Thymus (tissue), 11 donors: ENCODE measurements around the gene KRTAP5-3. TPM values are rescaled to one million over a fixed set of nuclear protein-coding genes. Genes with fewer than 3 reads are reported as not detected.

Experiments used
- DNase-seq, 9 donors: peaks; one replicate each; pipeline ENCODE4 v3.0.0-alpha.2; 2013; ENCODE audit warnings: low spot score in 9 of 9, low read depth in 6 of 9, missing footprints in 1 of 9
- H3K27ac ChIP-seq, 2 donors: one replicate each; pipeline ENCODE4 v1.5.1; 2013; ENCODE audit warnings: control low read depth in 1 of 2, low read depth in 1 of 2, low read length in 1 of 2, mild to moderate bottlenecking in 1 of 2, moderate library complexity in 1 of 2
- H3K27me3 ChIP-seq, 2 donors: one replicate each; pipeline ENCODE4 v1.5.1; 2013; ENCODE audit warnings: low read length in 1 of 2; ENCODE audit not compliant: control insufficient read depth in 2 of 2, insufficient read depth in 1 of 2
- H3K36me3 ChIP-seq, 2 donors: one replicate each; pipeline ENCODE4 v1.5.1; 2013; ENCODE audit warnings: low read length in 1 of 2, mild to moderate bottlenecking in 1 of 2, moderate library complexity in 1 of 2; ENCODE audit not compliant: control insufficient read depth in 2 of 2, insufficient read depth in 2 of 2
- H3K4me1 ChIP-seq, 2 donors: one replicate each; pipeline ENCODE4 v1.5.1; 2013; ENCODE audit warnings: low read length in 2 of 2; ENCODE audit not compliant: control insufficient read depth in 2 of 2, insufficient read depth in 2 of 2
- H3K4me3 ChIP-seq, 2 donors: one replicate each; pipeline ENCODE4 v1.5.1; 2013; ENCODE audit warnings: low read length in 2 of 2, control low read depth in 1 of 2, mild to moderate bottlenecking in 1 of 2
- H3K9me3 ChIP-seq, 2 donors: one replicate each; pipeline ENCODE4 v1.5.1; 2013; ENCODE audit warnings: low read length in 1 of 2, mild to moderate bottlenecking in 1 of 2; ENCODE audit not compliant: control insufficient read depth in 2 of 2, insufficient read depth in 1 of 2
- WGBS: extraction: QIAGEN DNeasy Blood & Tissue Kit; methylation state at CpG from one replicate; pipeline ENCODE4 v1.1.7; 2013; 5-methylcytosine and 5-hydroxymethylcytosine counted together
- polyA plus RNA-seq: library from polyadenylated mRNA; stranded (reverse); fragments of 200-250 nt; gene quantifications from one replicate; pipeline ENCODE4 v1.2.3, GENCODE V29; 2013
- total RNA-seq: library from RNA; stranded (reverse); fragments of 120-200 nt; gene quantifications from one replicate; pipeline ENCODE4 v1.2.4, GENCODE V29; 2013
- donor health status: healthy.

The KRTAP5-3 gene
- total and polyA plus RNA-seq, 2 donors, result 0.02 TPM; not detected in 1

DNA sequence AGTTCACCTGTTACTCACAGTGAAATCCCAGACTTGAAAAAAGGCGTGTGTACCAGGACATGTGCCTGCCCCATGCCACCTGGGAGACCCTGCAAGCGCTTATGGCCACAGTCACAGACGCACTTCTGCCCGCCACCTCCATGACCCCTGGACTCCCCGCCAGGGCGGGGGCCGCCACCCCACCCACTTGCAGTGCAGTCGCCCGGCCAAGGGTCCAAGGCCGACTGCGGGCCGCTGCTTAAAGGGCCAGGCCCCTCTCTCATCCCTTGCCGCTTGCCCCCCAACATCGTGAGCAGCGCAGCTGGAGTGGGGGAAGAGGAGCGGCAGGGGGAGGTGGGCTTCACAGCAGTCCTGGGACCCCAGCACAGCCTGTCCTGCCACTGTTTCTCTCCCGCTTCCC is 47.0 kb downstream of the KRTAP5-3 start:
- Histone ChIP-seq H3K4me1 (no peaks in the 10 kb centered on the region), H3K27ac (no peak overlapping the region), H3K36me3 (no peaks in the 10 kb centered on the region), H3K27me3 (peaks cover 24 to 77% of the 10 kb centered on the region in 2 donors), H3K4me3 (no peak overlapping the region), H3K9me3 (no peaks in the 10 kb centered on the region)
- no peak for DNase-seq
- 97% methylated on average over 17 of the region's 17 CpGs for WGBS

DNA sequence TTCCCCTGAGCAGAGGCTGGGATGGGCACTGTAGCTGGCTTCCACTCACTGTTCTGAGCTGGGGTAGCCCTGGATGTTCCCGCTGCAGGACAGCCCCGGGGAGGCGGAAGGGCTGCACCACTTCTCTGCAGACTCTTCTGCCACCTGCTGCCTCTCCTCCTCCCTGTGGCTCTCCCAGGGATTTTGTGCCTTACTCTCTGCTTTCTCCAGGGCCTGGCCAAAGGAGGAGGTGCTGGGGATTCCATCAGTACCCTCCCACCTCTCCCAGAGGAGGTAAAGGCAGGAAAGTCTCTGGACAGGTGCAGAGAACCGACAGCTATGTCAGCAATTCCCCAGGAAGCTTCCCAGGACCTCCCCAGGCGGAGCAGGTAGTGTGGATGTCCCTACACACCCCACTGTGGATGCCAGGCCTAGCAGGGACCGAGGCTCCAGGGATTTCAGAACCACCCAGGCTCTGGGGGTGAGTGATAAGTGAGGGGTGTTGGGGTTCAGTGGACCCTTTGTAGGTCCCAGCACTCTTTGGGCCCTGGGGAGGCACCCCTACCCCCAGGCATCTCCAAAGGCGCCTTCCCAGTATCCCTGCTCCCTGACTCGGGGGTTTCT is 47.5 kb downstream of the KRTAP5-3 start:
- no peak for DNase-seq
- Histone ChIP-seq H3K27ac (no peak overlapping the region), H3K36me3 (no peaks in the 10 kb centered on the region), H3K4me1 (no peaks in the 10 kb centered on the region), H3K9me3 (no peaks in the 10 kb centered on the region), H3K27me3 (peaks cover 29 to 78% of the 10 kb centered on the region in 2 donors), H3K4me3 (no peak overlapping the region)
- WGBS, result 86% methylated on average over 8 of the region's 8 CpGs

DNA sequence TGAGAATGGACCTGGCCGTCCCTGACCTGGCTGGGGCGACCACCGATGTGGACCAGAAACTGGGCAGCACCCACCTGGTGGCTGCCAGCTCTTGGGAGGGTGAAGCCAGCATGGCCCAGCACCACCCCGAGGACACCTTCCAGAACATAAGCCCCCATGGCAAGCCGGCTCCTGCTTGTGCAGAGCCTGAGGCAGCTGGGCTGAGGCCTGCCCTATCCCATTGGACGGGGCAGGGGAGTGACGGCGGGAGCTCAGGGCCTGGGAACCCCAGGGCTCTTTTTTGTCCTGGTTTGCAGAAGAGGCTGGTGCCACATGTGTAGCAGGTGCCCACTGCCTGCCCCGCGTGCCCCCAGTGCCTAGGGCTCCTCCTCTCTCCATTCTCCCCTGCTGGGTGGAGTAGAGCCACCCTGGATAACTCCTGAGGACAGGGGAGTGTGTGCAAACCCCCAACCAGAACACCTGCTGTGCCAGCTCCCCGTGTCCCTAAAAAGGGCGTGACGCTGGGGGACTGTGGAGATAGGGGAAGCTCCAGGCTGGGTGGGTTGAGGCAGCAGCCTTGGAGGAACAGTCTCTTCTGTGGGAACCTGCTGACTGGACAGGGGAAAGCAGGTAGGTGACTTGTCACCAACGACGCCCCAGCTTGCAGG is 48.1 kb downstream of the KRTAP5-3 start:
- H3K27ac ChIP-seq, result no peak overlapping the region
- H3K9me3 ChIP-seq, result no peaks in the 10 kb centered on the region
- no peaks in the 10 kb centered on the region for H3K36me3 ChIP-seq
- 86% methylated on average over 15 of the region's 15 CpGs for WGBS
- no peak for DNase-seq
- peaks cover 35 to 78% of the 10 kb centered on the region in 2 donors for H3K27me3 ChIP-seq
- H3K4me3 ChIP-seq, result no peak overlapping the region
- H3K4me1 ChIP-seq, result no peaks in the 10 kb centered on the region

DNA sequence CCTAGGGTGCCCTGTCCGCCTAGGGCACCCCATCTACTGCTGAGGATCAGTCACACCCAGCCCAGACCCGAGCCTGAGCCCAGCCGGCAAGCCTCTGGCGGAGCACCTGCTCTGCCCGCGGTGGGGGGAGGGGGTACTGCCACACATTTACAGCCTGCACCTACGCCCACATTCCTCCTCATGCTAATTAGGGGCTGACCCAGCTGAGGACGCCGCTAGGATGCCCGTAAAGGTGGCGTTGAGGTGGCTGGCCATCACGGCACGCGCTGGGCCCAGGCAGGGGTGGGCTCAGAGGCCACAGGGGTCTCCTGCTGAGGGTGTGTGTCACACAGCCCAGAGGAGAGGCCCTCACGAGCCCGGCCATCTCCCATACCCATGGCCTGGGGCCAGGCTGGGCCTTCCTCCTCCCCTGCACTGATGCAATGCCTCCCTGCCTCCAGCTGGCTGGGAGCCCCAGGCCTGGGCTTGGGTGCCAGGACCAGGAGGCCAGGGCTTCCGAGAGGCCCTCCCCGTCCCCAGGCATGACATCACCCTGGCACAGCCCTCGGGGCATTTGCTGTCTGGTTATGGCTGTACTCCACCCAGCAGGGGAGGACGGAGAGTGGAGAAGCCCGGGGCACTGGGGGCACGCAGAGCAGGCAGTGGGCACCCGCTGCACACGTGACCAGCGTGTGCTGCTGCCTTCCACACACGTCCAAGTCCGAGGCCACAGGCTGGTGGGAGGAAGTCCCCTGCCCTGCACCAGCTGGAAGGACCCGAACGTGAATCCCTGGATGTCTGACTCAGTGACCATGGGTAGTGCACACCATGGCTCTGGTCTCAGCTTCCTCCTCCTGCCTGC is 48.9 kb downstream of the KRTAP5-3 start:
- Histone ChIP-seq H3K4me1 (no peaks in the 10 kb centered on the region), H3K9me3 (no peaks in the 10 kb centered on the region), H3K27ac (no peak overlapping the region), H3K4me3 (no peak overlapping the region), H3K27me3 (peaks cover 38 to 78% of the 10 kb centered on the region in 2 donors), H3K36me3 (no peaks in the 10 kb centered on the region)
- DNase-seq, result no peak
- WGBS, result 66% methylated on average over 29 of the region's 29 CpGs

DNA sequence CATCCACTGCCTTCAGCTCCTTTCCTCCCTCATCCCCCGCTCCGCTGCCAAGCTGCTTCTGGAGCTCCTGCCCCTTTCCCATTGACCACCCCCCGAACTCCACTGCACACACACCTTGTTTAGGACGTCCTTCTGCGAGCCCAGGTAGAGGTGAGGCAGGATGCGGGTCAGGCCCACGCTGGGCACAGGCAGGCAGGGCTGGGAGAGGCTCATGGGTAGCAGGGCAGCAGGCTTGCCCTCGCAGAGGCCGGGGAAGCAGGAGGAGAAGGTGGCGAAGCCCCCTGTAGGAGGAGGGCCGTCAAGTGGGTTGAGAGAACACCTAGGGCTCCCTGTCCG is 49.5 kb downstream of the KRTAP5-3 start:
- DNase-seq, result no peak
- no peak overlapping the region for H3K4me3 ChIP-seq
- H3K27ac ChIP-seq, result no peak overlapping the region

DNA sequence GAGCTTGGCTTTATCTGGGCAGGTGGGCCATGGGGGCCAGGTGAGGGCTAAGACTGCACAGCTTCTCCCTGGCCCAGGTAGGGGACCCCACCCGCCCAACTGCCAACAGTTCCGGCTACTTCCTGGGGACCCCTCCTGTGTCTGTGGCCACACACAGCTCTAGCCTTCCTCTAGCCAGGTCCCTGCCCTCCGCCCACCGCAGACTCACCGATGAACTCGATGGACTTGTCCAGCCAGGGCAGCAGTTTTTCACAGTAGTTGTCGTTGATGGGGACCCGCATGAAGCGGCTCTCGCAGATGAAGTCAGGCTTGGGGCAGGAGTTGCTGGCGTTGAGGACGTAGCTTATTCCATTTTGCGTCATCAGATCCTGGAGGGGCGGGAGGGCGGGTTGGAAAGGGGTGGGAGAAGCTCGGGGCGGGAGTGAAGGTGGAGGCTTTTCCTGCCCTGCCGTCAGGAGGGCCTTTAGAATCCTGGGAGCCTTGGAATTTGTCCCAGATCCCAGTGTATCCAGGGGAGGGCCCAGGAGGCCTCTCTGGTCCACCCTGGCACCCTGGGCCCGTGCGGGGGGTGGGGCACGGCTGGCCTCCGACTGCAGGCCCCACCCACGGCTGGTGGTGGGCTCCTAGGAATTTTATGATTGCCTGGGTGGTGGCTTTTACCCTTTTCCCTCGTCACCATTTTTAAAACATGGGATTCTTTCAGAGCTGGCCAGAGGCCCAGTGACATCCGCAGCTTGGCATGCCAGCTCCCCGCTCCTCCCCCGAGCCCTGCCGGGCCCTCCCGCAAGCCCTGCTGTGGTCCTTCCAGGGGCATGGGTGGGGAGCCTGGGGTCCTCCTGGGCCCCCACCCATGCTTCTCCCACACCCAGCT is 50.1 kb downstream of the KRTAP5-3 start:
- peaks cover 38 to 80% of the 10 kb centered on the region in 2 donors for H3K27me3 ChIP-seq
- no peaks in the 10 kb centered on the region for H3K36me3 ChIP-seq
- no peak overlapping the region for H3K27ac ChIP-seq
- H3K4me1 ChIP-seq, result no peaks in the 10 kb centered on the region
- H3K9me3 ChIP-seq, result no peaks in the 10 kb centered on the region
- WGBS, result 70% methylated on average over 29 of the region's 29 CpGs
- no peak overlapping the region for H3K4me3 ChIP-seq
- no peak for DNase-seq

More for the DNA sequence above, 49.5 kb downstream of the KRTAP5-3 start:
- WGBS, result 77% methylated on average over 12 of the region's 12 CpGs
- Histone ChIP-seq H3K4me1 (no peaks in the 10 kb centered on the region), H3K27me3 (peaks cover 38 to 78% of the 10 kb centered on the region in 2 donors), H3K36me3 (no peaks in the 10 kb centered on the region), H3K9me3 (no peaks in the 10 kb centered on the region)

Other genes starting within 250 kb of the KRTAP5-3 start
- gene BRSK2, start 218.5 kb downstream of the KRTAP5-3 start, total RNA-seq, result 0.14 TPM
- 1.1 TPM for gene BRSK2, start 218.5 kb downstream of the KRTAP5-3 start, polyA plus RNA-seq
- 34.0 TPM for gene MOB2, start 121.7 kb downstream of the KRTAP5-3 start, total RNA-seq
- gene MOB2, start 121.7 kb downstream of the KRTAP5-3 start, polyA plus RNA-seq, result 46.5 TPM
- gene DUSP8, start 36.2 kb downstream of the KRTAP5-3 start, total RNA-seq, result 0.14 TPM
- 2.9 TPM for gene DUSP8, start 36.2 kb downstream of the KRTAP5-3 start, polyA plus RNA-seq
- gene KRTAP5-1, start 23.2 kb downstream of the KRTAP5-3 start, total RNA-seq, result not detected
- gene KRTAP5-1, start 23.2 kb downstream of the KRTAP5-3 start, polyA plus RNA-seq, result not detected
- not detected for gene KRTAP5-2, start 10.2 kb downstream of the KRTAP5-3 start, total RNA-seq
- gene KRTAP5-2, start 10.2 kb downstream of the KRTAP5-3 start, polyA plus RNA-seq, result 0.11 TPM
- not detected for gene KRTAP5-4, start 13.7 kb upstream of the KRTAP5-3 start, total RNA-seq
- gene KRTAP5-4, start 13.7 kb upstream of the KRTAP5-3 start, polyA plus RNA-seq, result not detected
- not detected for gene KRTAP5-5, start 21.3 kb upstream of the KRTAP5-3 start, total RNA-seq
- not detected for gene KRTAP5-5, start 21.3 kb upstream of the KRTAP5-3 start, polyA plus RNA-seq
- not detected for gene KRTAP5-6, start 88.7 kb upstream of the KRTAP5-3 start, total RNA-seq
- not detected for gene KRTAP5-6, start 88.7 kb upstream of the KRTAP5-3 start, polyA plus RNA-seq
- 0.14 TPM for gene IFITM10, start 142.1 kb upstream of the KRTAP5-3 start, total RNA-seq
- 0.80 TPM for gene IFITM10, start 142.1 kb upstream of the KRTAP5-3 start, polyA plus RNA-seq
- gene CTSD, start 155.5 kb upstream of the KRTAP5-3 start, total RNA-seq, result 97.4 TPM
- 487 TPM for gene CTSD, start 155.5 kb upstream of the KRTAP5-3 start, polyA plus RNA-seq
- 0.71 TPM for gene SYT8, start 226.5 kb upstream of the KRTAP5-3 start, total RNA-seq
- 9.8 TPM for gene SYT8, start 226.5 kb upstream of the KRTAP5-3 start, polyA plus RNA-seq
- gene TNNI2, start 230.5 kb upstream of the KRTAP5-3 start, total RNA-seq, result 4.5 TPM
- gene TNNI2, start 230.5 kb upstream of the KRTAP5-3 start, polyA plus RNA-seq, result 13.4 TPM
- gene LSP1, start 244.6 kb upstream of the KRTAP5-3 start, total RNA-seq, result 179 TPM
- 138 TPM for gene LSP1, start 244.6 kb upstream of the KRTAP5-3 start, polyA plus RNA-seq